WTC11 (cell line): Measurements from ENCODE around the gene SPATA31D4.

Experiments used
- CTCF ChIP-seq: fragments of 200-600 bp; IDR thresholded peaks from 2 replicates; pipeline ENCODE4 v1.8.0; 2022; ENCODE audit warnings: antibody characterized with exemption
- E2F4 ChIP-seq: sonication (generic); formaldehyde crosslinking; IDR thresholded peaks from 2 replicates; pipeline ENCODE4 v1.8.1; 2022; ENCODE audit warnings: low read depth, mild to moderate bottlenecking, moderate library complexity, missing genetic modification reagents, borderline replicate concordance
- ELF4 ChIP-seq: sonication (generic); formaldehyde crosslinking; IDR thresholded peaks from 2 replicates; pipeline ENCODE4 v1.8.1; 2022; ENCODE audit warnings: low read depth, mild to moderate bottlenecking, moderate library complexity, missing genetic modification reagents
- ETV6 ChIP-seq: sonication (generic); formaldehyde crosslinking; IDR thresholded peaks from 2 replicates; pipeline ENCODE4 v1.8.1; 2022; ENCODE audit warnings: mild to moderate bottlenecking, missing genetic modification reagents
- NFYB ChIP-seq: sonication (generic); formaldehyde crosslinking; conservative IDR thresholded peaks from 2 replicates; pipeline ENCODE4 v1.8.0; 2022; ENCODE audit warnings: low read depth, missing genetic modification reagents
- PRDM15 ChIP-seq: sonication (generic); formaldehyde crosslinking; IDR thresholded peaks from 2 replicates; pipeline ENCODE4 v1.8.0; 2022; ENCODE audit warnings: missing genetic modification reagents
- TEAD1 ChIP-seq: sonication (generic); formaldehyde crosslinking; IDR thresholded peaks from 2 replicates; pipeline ENCODE4 v1.8.0; 2022; ENCODE audit warnings: mild to moderate bottlenecking, missing genetic modification reagents
- TEAD4 ChIP-seq: sonication (generic); formaldehyde crosslinking; IDR thresholded peaks from 2 replicates; pipeline ENCODE4 v1.8.0; 2022; ENCODE audit warnings: mild to moderate bottlenecking, missing genetic modification reagents
- USF1 ChIP-seq: sonication (generic); formaldehyde crosslinking; IDR thresholded peaks from 2 replicates; pipeline ENCODE4 v1.8.0; 2022; ENCODE audit warnings: mild to moderate bottlenecking, missing genetic modification reagents

GRCh38 chr9:81885602-81886001, 42.6 kb upstream of the SPATA31D4 start:
- TF ChIP-seq CTCF (no peak), PRDM15 (CRISPR knock-in tag) (no peak), TEAD1 (CRISPR knock-in tag) (no peak), ETV6 (CRISPR knock-in tag) (no peak), TEAD4 (no peak), USF1 (CRISPR knock-in tag) (no peak), NFYB (CRISPR knock-in tag) (no peak), E2F4 (CRISPR knock-in tag) (no peak), ELF4 (CRISPR knock-in tag) (no peak)
